ENCODE measurements around the gene CTRL.
"Not testable (repeated sequence)": the region's sequence is repeated elsewhere in the genome, so short reads cannot be mapped to it uniquely, and the experiment has no call there.

CTRL gene

GRCh38 chr16:67940446-67941089 lies 8.9 kb upstream of the CTRL start:
- DNase-seq, result no peak

- no peak for DNase-seq
These were observed 8.1 kb upstream of the CTRL start for GRCh38 chr16:67939507-67940445.

GRCh38 chr16:67937713-67938112 lies 6.1 kb upstream of the CTRL start:
- not testable (repeated sequence) for DNase-seq

- no peak for DNase-seq
These were observed 5.4 kb upstream of the CTRL start for GRCh38 chr16:67936880-67937605.

- DNase-seq, result peak; percentile 59
These were observed 4.6 kb upstream of the CTRL start, which contains the start of gene PSMB10 for GRCh38 chr16:67936124-67936879. Gene PSMB10 (minus strand): TSS chr16:67936850. CDS start chr16:67936749, 101 bp downstream.

- DNase-seq, result peak; percentile 91
These were observed 3.9 kb upstream of the CTRL start for GRCh38 chr16:67935402-67936123.

GRCh38 chr16:67935101-67935401 lies 3.4 kb upstream of the CTRL start:
- no peak for DNase-seq

GRCh38 chr16:67934306-67935100 lies 2.8 kb upstream of the CTRL start:
- no peak for DNase-seq

- DNase-seq, result no peak
These were observed 2.1 kb upstream of the CTRL start for GRCh38 chr16:67933805-67934204.

- no peak for DNase-seq
These were observed 789 bp upstream of the CTRL start for GRCh38 chr16:67932462-67932840.

- DNase-seq, result no peak
These were observed 917 bp downstream of the CTRL start for GRCh38 chr16:67930678-67931211.

- DNase-seq, result no peak
These were observed 1.5 kb downstream of the CTRL start for GRCh38 chr16:67930191-67930590.

GRCh38 chr16:67928561-67929364 lies 2.9 kb downstream of the CTRL start:
- DNase-seq, result peak; percentile 50

GRCh38 chr16:67928147-67928546 lies 3.5 kb downstream of the CTRL start:
- no peak for DNase-seq

- DNase-seq, result no peak
These were observed 4.3 kb downstream of the CTRL start for GRCh38 chr16:67927131-67927941.

- no peak for DNase-seq
These were observed 5.4 kb downstream of the CTRL start for GRCh38 chr16:67926181-67926750.

GRCh38 chr16:67924140-67924906 lies 7.3 kb downstream of the CTRL start:
- DNase-seq, result no peak

Measured in fibroblast of skin of right biceps (primary cell).